GM23338 (cell line): ENCODE measurements around the gene GPRASP1. TPM values are rescaled to one million over a fixed set of nuclear protein-coding genes. Genes with fewer than 3 reads are reported as not detected.

Experiments
- NANOG ChIP-seq: IDR thresholded peaks from 2 replicates; pipeline ENCODE4 v1.6.1; 2016; ENCODE audit warnings: antibody characterized with exemption, borderline replicate concordance
- POLR2AphosphoS5 ChIP-seq: IDR thresholded peaks from 2 replicates; pipeline ENCODE4 v1.6.1; 2016; ENCODE audit warnings: antibody characterized with exemption, low read depth
- ZNF331 ChIP-seq: fragments of 250-450 bp; sonication (Bioruptor Pico); IDR thresholded peaks from 2 replicates; pipeline ENCODE4 v1.5.0; 2020; ENCODE audit warnings: low read depth, mild to moderate bottlenecking, moderate library complexity
- polyA plus RNA-seq: library from polyadenylated mRNA; unstranded; fragments of >200 nt; fragmentation: Nextera tagmentation; extraction: Ambion mirVana; gene quantifications from 2 replicates; pipeline ENCODE4 v1.2.1, GENCODE V29; 2016
- small RNA-seq: library from RNA; depleted of rRNA; stranded (forward); fragments of <200 nt; gene quantifications from one replicate; pipeline ENCODE3, GENCODE V24; 2014; ENCODE audit warnings: low replicate concordance
- total RNA-seq: library from RNA; depleted of rRNA; stranded (reverse); fragments of >200 nt; shearing (Covaris generic); gene quantifications from 2 replicates; pipeline ENCODE4 v1.2.3, GENCODE V29; 2014; rRNA removed
- TF ChIP-seq, protein P1 (sequence below): fragments of 250-450 bp; sonication (Bioruptor Pico); IDR thresholded peaks from 2 replicates; pipeline ENCODE4 v1.5.0; 2020; ENCODE audit warnings: mild to moderate bottlenecking, moderate library complexity
- TF ChIP-seq, protein P2 (sequence below): IDR thresholded peaks from 2 replicates; pipeline ENCODE4 v1.6.1; 2016; ENCODE audit warnings: antibody characterized with exemption

The GPRASP1 gene
- total and polyA plus RNA-seq, 2 experiments from 2014 or later, result 0.45 to 1.9 TPM

DNA sequence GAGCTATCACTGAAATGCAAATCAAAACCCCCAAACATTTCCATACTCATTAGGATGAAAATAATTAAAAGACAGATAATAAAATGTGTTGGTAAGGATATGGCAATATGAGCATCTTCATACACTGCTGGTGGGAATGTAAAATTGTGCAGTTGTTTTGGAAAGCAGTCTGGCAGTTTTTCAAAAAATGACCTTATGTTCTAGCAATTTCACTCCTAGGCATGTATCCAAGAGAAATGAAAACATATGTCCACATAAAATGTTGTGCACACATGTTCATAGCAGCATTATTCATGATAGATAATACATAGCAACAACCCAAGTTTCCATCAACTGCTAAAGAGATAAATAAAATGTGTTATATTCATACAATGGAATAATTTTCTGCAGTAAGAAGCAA lies 46.2 kb downstream of the GPRASP1 start (continued):
- TF ChIP-seq, protein P1, sequence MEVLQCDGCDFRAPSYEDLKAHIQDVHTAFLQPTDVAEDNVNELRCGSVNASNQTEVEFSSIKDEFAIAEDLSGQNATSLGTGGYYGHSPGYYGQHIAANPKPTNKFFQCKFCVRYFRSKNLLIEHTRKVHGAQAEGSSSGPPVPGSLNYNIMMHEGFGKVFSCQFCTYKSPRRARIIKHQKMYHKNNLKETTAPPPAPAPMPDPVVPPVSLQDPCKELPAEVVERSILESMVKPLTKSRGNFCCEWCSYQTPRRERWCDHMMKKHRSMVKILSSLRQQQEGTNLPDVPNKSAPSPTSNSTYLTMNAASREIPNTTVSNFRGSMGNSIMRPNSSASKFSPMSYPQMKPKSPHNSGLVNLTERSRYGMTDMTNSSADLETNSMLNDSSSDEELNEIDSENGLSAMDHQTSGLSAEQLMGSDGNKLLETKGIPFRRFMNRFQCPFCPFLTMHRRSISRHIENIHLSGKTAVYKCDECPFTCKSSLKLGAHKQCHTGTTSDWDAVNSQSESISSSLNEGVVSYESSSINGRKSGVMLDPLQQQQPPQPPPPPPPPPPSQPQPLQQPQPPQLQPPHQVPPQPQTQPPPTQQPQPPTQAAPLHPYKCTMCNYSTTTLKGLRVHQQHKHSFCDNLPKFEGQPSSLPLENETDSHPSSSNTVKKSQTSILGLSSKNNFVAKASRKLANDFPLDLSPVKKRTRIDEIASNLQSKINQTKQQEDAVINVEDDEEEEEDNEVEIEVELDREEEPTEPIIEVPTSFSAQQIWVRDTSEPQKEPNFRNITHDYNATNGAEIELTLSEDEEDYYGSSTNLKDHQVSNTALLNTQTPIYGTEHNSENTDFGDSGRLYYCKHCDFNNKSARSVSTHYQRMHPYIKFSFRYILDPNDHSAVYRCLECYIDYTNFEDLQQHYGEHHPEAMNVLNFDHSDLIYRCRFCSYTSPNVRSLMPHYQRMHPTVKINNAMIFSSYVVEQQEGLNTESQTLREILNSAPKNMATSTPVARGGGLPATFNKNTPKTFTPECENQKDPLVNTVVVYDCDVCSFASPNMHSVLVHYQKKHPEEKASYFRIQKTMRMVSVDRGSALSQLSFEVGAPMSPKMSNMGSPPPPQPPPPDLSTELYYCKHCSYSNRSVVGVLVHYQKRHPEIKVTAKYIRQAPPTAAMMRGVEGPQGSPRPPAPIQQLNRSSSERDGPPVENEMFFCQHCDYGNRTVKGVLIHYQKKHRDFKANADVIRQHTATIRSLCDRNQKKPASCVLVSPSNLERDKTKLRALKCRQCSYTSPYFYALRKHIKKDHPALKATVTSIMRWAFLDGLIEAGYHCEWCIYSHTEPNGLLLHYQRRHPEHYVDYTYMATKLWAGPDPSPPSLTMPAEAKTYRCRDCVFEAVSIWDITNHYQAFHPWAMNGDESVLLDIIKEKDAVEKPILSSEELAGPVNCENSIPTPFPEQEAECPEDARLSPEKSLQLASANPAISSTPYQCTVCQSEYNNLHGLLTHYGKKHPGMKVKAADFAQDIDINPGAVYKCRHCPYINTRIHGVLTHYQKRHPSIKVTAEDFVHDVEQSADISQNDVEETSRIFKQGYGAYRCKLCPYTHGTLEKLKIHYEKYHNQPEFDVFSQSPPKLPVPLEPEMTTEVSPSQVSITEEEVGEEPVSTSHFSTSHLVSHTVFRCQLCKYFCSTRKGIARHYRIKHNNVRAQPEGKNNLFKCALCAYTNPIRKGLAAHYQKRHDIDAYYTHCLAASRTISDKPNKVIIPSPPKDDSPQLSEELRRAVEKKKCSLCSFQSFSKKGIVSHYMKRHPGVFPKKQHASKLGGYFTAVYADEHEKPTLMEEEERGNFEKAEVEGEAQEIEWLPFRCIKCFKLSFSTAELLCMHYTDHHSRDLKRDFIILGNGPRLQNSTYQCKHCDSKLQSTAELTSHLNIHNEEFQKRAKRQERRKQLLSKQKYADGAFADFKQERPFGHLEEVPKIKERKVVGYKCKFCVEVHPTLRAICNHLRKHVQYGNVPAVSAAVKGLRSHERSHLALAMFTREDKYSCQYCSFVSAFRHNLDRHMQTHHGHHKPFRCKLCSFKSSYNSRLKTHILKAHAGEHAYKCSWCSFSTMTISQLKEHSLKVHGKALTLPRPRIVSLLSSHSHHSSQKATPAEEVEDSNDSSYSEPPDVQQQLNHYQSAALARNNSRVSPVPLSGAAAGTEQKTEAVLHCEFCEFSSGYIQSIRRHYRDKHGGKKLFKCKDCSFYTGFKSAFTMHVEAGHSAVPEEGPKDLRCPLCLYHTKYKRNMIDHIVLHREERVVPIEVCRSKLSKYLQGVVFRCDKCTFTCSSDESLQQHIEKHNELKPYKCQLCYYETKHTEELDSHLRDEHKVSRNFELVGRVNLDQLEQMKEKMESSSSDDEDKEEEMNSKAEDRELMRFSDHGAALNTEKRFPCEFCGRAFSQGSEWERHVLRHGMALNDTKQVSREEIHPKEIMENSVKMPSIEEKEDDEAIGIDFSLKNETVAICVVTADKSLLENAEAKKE (CRISPR knock-in tag), result no peak
- TF ChIP-seq NANOG (no peak), ZNF331 (CRISPR knock-in tag) (no peak), POLR2AphosphoS5 (no peak)
- TF ChIP-seq, protein P2, sequence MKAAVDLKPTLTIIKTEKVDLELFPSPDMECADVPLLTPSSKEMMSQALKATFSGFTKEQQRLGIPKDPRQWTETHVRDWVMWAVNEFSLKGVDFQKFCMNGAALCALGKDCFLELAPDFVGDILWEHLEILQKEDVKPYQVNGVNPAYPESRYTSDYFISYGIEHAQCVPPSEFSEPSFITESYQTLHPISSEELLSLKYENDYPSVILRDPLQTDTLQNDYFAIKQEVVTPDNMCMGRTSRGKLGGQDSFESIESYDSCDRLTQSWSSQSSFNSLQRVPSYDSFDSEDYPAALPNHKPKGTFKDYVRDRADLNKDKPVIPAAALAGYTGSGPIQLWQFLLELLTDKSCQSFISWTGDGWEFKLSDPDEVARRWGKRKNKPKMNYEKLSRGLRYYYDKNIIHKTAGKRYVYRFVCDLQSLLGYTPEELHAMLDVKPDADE, result no peak

Small RNA genes lying within 50 kb of the gene (small RNA-seq; reads per million reads assigned to genes)
- gene RNU6-589P, result 0.07 reads per million

Other genes starting within 250 kb of the GPRASP1 start
- 0.14 and 0.85 TPM in 2 replicates for gene NXF2B, start 211.5 kb upstream of the GPRASP1 start, total RNA-seq
- gene NXF2B, start 211.5 kb upstream of the GPRASP1 start, polyA plus RNA-seq, result 0.28 and 0.74 TPM in 2 replicates
- gene TCP11X2, start 179.7 kb upstream of the GPRASP1 start, total RNA-seq, result 0.97 and 1.6 TPM in 2 replicates
- 0.81 and 1.1 TPM in 2 replicates for gene TCP11X2, start 179.7 kb upstream of the GPRASP1 start, polyA plus RNA-seq
- gene TMSB15A, start 134.7 kb upstream of the GPRASP1 start, total RNA-seq, result 81.3 and 89.1 TPM in 2 replicates
- 230 and 247 TPM in 2 replicates for gene TMSB15A, start 134.7 kb upstream of the GPRASP1 start, polyA plus RNA-seq
- gene ARMCX5, start 52.0 kb upstream of the GPRASP1 start, total RNA-seq, result 8.9 and 18.6 TPM in 2 replicates
- gene ARMCX5, start 52.0 kb upstream of the GPRASP1 start, polyA plus RNA-seq, result 5.5 and 6.6 TPM in 2 replicates
- 18.0 and 22.4 TPM in 2 replicates for gene GPRASP2, start 61.0 kb downstream of the GPRASP1 start, total RNA-seq
- 4.0 and 4.9 TPM in 2 replicates for gene GPRASP2, start 61.0 kb downstream of the GPRASP1 start, polyA plus RNA-seq
- 17.8 and 18.2 TPM in 2 replicates for gene GPRASP3, start 69.3 kb downstream of the GPRASP1 start, total RNA-seq
- gene GPRASP3, start 69.3 kb downstream of the GPRASP1 start, polyA plus RNA-seq, result 6.4 and 7.9 TPM in 2 replicates